Body of pancreas (tissue), 4 donors: ENCODE data around the gene HES7. TPM values are rescaled to one million over a fixed set of nuclear protein-coding genes. Genes with fewer than 3 reads are reported as not detected.

Experiments used
- ATAC-seq: fragments of 150-250 bp; one replicate; pipeline ENCODE4 v1.9.1; 2016
- DNase-seq, 4 donors: peaks; one replicate each; pipeline ENCODE4 v3.0.0-alpha.2; 2019
- H3K27ac ChIP-seq, 4 donors: fragments of 200-600 bp; sonication (generic); 1 replicate in 3 of 4; 2 replicates in 1 of 4; pipeline versions ENCODE4 v1.5.1 to v1.6.1; 2016 to 2019; ENCODE audit warnings: mild to moderate bottlenecking in 1 of 4, mixed read lengths in 1 of 4, moderate library complexity in 1 of 4
- H3K27me3 ChIP-seq, 2 donors: fragments of 200-600 bp; sonication (generic); one replicate each; pipeline ENCODE4 v1.6.0; 2016; ENCODE audit warnings: mild to moderate bottlenecking in 1 of 2
- H3K36me3 ChIP-seq, 2 donors: fragments of 200-600 bp; sonication (generic); replicated peaks in 1 of 2; 2 replicates each; pipeline ENCODE4 v1.5.1; 2016; ENCODE audit warnings: low read depth in 2 of 2; ENCODE audit not compliant: insufficient read depth in 1 of 2
- H3K4me1 ChIP-seq: fragments of 200-600 bp; sonication (generic); one replicate; pipeline ENCODE4 v1.6.0; 2016
- H3K4me3 ChIP-seq, 2 donors: fragments of 200-600 bp; sonication (generic); 1 replicate in 1 of 2; 2 replicates in 1 of 2; pipeline ENCODE4 v1.5.1; 2016 to 2019
- H3K9me3 ChIP-seq, 3 donors: fragments of 200-600 bp; sonication (generic); 1 replicate in 2 of 3; 2 replicates in 1 of 3; pipeline ENCODE4 v1.5.1; 2016
- POLR2A ChIP-seq, 3 donors: fragments of 450-650 bp; IDR thresholded peaks; one replicate each; pipeline ENCODE4 v1.6.1; 2016; ENCODE audit warnings: antibody characterized with exemption in 3 of 3, mild to moderate bottlenecking in 2 of 3
- WGBS, 2 donors: methylation state at CpG; one replicate each; pipeline ENCODE4 v1.1.5; 2017; 5-methylcytosine and 5-hydroxymethylcytosine counted together
- intact Hi-C: fragments of 100-400 bp; cut with DNase I; formaldehyde crosslinking; loops from one replicate; pipeline ENCODE4 v1.15.1; 2023
- total RNA-seq, 2 donors: library from RNA; depleted of rRNA; stranded (reverse); fragments of >200 nt; gene quantifications; one replicate each; pipeline ENCODE4 v1.1.0, GENCODE V29; 2016
- TF ChIP-seq, protein P1 (sequence below), 7 experiments: fragments of 450-650 bp in 4 of 7; fragments of 200-600 bp in 3 of 7; sonication (generic) in 3 of 7; IDR thresholded peaks; one replicate each; pipeline ENCODE4 v1.5.1; 2016 to 2019; ENCODE audit warnings: antibody characterized with exemption in 7 of 7

The HES7 gene
- total RNA-seq, 2 donors from 2014 or later: not detected

DNA sequence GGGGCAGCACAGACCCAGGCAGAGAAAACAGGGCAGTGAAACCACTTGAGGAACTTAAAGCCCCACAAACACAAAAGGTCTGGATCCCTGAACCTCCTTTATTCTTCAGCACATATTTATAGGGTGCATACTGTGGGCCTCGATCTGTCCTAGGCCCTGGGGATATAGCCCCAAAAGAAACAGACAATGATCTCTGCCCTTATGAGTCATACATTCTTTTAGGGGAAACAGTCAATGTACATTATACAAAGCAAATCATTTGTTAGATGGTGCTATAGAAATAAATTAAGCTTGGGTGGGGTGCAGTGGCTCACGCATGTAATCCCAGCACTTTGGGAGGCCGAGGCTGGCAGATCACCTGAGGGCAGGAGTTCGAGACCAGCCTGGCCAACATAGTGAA lies 10.0 kb upstream of the HES7 start:
- H3K9me3 ChIP-seq: no peaks in the 10 kb centered on the region
- DNase-seq (no peak), ATAC-seq (no peak)
- TF ChIP-seq, protein P1, sequence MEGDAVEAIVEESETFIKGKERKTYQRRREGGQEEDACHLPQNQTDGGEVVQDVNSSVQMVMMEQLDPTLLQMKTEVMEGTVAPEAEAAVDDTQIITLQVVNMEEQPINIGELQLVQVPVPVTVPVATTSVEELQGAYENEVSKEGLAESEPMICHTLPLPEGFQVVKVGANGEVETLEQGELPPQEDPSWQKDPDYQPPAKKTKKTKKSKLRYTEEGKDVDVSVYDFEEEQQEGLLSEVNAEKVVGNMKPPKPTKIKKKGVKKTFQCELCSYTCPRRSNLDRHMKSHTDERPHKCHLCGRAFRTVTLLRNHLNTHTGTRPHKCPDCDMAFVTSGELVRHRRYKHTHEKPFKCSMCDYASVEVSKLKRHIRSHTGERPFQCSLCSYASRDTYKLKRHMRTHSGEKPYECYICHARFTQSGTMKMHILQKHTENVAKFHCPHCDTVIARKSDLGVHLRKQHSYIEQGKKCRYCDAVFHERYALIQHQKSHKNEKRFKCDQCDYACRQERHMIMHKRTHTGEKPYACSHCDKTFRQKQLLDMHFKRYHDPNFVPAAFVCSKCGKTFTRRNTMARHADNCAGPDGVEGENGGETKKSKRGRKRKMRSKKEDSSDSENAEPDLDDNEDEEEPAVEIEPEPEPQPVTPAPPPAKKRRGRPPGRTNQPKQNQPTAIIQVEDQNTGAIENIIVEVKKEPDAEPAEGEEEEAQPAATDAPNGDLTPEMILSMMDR (IDR thresholded peaks at IDR 0.05): no peak
- no peak for TF ChIP-seq POLR2A (IDR thresholded peaks at IDR 0.05)
- no peaks in the 10 kb centered on the region for H3K36me3 ChIP-seq
- H3K4me3 ChIP-seq: no peak overlapping the region
- peaks cover 8% of the 10 kb centered on the region for H3K4me1 ChIP-seq
- WGBS, 2 donors: 82 to 89% methylated on average over 4 of the region's 4 CpGs
- H3K27me3 ChIP-seq: no peaks in the 10 kb centered on the region
- intact Hi-C loops: no loop called here
- no peak overlapping the region for H3K27ac ChIP-seq

DNA sequence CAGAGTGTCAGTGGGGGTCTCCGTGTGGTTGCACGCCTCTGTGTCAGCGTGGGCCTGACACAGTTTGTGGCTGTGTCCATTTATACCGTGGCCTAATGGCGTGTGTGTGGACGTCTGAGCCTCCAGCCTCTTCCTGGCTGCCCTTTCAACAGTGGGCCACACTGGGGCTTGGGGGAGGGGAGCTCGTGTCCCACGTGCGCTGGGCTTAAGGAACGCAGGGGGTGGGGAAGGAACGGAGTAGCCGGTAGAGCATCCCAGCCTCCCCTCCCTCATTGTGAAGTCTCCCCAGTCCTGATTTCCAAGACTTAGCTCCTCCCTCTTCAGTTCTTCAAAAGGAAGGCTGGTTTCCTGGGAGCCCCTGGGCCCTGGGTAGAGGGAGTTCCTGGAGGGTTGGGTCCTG lies 9.5 kb upstream of the HES7 start:
- DNase-seq (no peak), ATAC-seq (no peak)
- Histone ChIP-seq H3K9me3 (no peaks in the 10 kb centered on the region), H3K4me3 (no peak overlapping the region), H3K36me3 (no peaks in the 10 kb centered on the region), H3K4me1 (peaks cover 6% of the 10 kb centered on the region), H3K27me3 (no peaks in the 10 kb centered on the region), H3K27ac (no peak overlapping the region)
- no peak for TF ChIP-seq POLR2A (IDR thresholded peaks at IDR 0.05)
- TF ChIP-seq, protein P1 (IDR thresholded peaks at IDR 0.05): no peak
- WGBS, 2 donors: 57 to 71% methylated on average over 10 to 12 of the region's 12 CpGs
- intact Hi-C loops: no loop called here

DNA sequence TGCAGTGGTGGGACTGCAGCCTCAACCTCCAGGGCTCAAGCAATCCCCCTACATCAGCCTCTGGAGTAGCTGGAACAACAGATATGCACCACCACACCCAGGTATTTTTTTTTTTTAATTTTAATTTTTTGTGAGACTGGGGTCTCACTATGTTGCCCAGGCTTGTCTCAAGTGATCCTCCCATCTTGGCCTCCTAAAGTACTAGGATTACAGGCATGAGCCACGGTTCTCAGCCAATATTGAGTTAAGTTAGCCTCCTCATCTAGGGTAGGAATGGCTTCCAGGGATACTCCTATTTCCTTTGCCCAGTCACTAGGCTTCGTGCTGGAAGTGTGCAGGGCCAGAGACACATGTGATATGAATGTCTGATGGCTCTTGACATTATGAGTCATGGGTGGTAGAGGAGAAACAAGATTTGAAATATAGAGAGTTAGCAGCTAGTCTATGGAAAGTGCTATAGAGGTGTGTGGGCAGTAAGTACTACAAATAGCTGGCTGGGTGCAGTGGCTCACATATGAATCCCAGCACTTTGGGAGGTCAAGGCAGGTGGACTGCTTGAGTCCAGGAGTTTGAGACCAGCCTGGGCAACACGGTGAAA lies 8.0 kb upstream of the HES7 start:
- DNase-seq: no peak
- H3K27me3 ChIP-seq: no peaks in the 10 kb centered on the region
- H3K36me3 ChIP-seq: no peaks in the 10 kb centered on the region
- intact Hi-C loops: no loop called here
- no peaks in the 10 kb centered on the region for H3K9me3 ChIP-seq
- no peak overlapping the region for H3K4me3 ChIP-seq
- no peak for TF ChIP-seq POLR2A (IDR thresholded peaks at IDR 0.05)
- H3K27ac ChIP-seq: no peak overlapping the region
- H3K4me1 ChIP-seq: peaks cover 5% of the 10 kb centered on the region
- WGBS, 2 donors: 65 to 73% methylated on average over 3 of the region's 3 CpGs
- no peak for ATAC-seq

DNA sequence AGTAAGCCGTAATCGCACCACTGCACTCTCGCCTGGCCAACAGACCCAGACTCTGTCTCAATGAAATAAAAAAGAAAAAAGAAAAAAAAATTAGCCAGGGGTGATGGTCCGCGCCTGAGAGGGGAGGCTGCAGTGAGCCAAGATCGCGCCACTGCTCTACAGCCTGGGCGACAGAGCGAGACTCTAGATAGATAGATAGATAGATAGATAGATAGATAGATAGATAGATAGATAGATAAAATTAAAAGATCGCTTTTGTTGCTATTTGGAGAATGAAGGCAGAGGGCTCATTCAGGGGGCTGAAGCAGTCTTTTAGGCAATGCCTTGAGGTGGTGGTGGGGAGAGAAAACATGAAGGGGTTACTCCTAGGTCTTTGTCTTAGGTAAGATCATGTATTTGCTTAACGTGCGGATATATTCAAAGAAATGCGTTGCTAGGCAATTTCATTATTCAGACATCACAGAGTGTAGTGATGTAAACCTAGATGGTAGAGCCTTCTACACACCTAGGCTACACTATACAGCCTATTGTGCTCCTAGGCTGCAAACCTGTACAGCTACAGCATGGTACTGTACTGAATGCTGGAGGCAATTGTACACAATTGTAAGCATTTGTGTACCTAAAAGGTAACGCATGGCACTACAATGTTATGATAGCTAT lies 4.3 kb upstream of the HES7 start:
- intact Hi-C loops: loop anchor here (5.0 kb wide), 1 partner anchor 49 kb away; the partner anchor contains the start of gene TMEM107
- no peak for ATAC-seq
- no peak for DNase-seq
- Histone ChIP-seq H3K4me1 (peaks cover 38% of the 10 kb centered on the region), H3K27me3 (peaks cover 0 to 14% of the 10 kb centered on the region in 2 donors), H3K4me3 (no peak overlapping the region), H3K36me3 (no peaks in the 10 kb centered on the region), H3K9me3 (no peaks in the 10 kb centered on the region), H3K27ac (no peak overlapping the region)
- WGBS, 2 donors: 66 to 67% methylated on average over 14 of the region's 14 CpGs
- no peak for TF ChIP-seq POLR2A (IDR thresholded peaks at IDR 0.05)
- TF ChIP-seq, protein P1 (IDR thresholded peaks at IDR 0.05): no peak

DNA sequence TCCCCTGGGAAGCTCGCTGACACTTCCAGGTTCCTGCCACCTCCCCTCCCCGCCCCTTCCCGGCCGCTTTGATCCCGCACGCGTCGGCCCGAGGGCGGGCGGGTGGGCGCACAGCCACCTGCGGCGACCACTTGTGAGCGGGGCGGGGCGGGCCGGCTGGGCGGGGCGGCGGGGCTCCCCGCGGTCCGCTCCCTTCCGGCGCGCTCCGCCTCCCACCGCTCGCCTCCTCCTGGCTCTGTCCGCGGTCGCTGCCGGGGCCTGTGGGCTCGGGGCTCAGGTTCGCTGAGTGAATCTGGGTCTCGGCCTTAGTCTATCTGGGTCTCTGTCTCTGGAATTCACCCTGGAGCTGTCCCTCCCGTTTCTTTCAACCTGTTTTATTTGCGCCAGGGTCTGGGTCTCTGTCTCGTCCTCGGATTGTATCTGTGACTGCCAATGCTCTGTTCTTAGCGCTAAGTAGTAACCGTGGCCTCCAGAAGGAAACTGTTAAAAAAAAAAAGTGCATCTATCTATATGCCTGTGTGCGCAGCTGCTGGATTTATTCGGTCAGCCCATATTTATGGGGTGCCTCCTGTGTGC lies 2.7 kb upstream of the HES7 start:
- Histone ChIP-seq H3K27ac (peak overlapping the region in 3 of 4 donors; percentile 0 to 27 (median 0)), H3K36me3 (no peaks in the 10 kb centered on the region), H3K9me3 (no peaks in the 10 kb centered on the region), H3K27me3 (peaks cover 0 to 29% of the 10 kb centered on the region in 2 donors), H3K4me1 (peaks cover 55% of the 10 kb centered on the region), H3K4me3 (peak overlapping the region; percentile 3 to 23)
- WGBS, 2 donors: 0 to 1% methylated on average over 20 to 33 of the region's 45 CpGs
- DNase-seq (peak in 3 of 4 donors; percentile 35 to 56 (median 37)), ATAC-seq (peak; percentile 32)
- intact Hi-C loops: loop anchor here (5.0 kb wide), 1 partner anchor 51 kb away; the partner anchor contains the start of gene TMEM107
- TF ChIP-seq, protein P1 (IDR thresholded peaks at IDR 0.05): no peak
- no peak for TF ChIP-seq POLR2A (IDR thresholded peaks at IDR 0.05)
